ENCODE data around the gene ANO6.

Gene ANO6

DNA sequence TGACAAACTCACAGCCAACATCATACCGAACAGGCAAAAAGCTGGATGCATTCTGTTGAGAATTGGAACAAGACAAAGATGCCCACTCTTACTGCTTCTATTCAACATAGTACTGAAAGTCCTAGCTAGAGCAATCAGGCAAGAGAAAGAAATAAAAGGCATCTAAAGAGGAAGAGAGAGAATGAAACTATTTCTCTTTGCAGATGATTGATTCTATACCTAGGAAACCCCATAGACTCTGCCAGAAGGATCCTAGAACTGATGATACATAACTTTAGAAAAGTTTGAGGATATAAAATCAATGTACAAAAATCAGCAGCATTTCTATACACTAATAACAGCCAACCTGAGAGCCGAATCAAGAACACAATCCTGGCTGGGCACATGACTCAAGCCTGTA is 6.1 kb upstream of the ANO6 start:
- DNase-seq (ENCODE audit: low read depth in 2 of 2), result no peak

DNA sequence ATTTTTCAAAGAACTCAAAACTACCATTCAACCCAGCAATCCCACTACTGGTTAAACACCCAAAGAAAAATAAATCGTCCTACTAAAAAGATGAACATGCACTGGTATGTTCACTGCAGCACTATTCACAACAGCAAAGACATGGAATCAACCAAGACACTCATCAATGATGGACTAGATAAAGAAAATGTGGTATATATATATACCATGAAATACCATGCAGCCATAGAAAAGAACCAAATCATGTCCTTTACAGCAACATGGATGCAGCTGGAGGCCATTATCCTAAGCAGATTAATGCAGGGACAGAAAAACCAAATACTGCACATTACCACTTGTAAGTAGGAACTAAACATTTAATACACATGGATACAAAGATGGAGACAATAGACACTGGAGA is 3.8 kb upstream of the ANO6 start:
- DNase-seq (ENCODE audit: low read depth in 2 of 2), result no peak

DNA sequence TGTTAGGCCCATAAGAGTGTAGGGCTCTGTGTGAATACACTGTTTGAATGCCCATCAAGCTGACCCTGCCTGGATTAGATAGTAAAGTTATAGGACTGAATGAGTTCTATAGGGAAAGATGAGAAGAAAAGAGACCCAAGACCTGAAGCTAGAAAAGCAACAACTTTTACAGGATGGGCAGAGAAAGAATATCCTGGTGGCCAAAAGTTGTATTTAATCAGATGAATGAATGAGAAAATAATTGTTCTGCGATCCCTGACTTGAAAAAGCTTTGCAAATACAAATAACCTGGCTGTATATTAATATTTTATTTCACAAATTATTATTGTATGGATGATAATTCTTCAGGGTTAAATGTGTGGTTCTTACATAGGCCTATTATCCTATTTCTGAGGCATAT is 2.8 kb upstream of the ANO6 start:
- no peak for DNase-seq (ENCODE audit: low read depth in 2 of 2)

DNA sequence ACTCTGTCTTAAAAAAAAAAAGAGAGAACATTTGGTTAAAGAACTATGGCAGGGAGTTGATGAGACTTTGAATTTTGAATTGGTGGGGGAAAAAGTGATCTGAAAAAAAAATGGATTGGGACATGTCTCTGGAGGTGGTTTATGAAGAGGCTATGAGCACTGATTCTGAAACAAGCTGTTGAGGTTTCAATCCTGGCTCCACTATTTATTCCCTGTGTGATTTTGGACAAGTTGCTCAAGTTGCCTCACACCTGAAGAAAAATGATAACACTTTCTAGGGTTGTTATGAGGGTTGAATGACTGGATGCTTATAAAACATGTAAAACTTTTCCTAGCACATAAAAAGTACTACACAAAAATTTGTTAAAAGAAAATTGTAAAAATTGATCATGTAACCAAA is 1.8 kb upstream of the ANO6 start:
- no peak for DNase-seq (ENCODE audit: low read depth in 2 of 2)

DNA sequence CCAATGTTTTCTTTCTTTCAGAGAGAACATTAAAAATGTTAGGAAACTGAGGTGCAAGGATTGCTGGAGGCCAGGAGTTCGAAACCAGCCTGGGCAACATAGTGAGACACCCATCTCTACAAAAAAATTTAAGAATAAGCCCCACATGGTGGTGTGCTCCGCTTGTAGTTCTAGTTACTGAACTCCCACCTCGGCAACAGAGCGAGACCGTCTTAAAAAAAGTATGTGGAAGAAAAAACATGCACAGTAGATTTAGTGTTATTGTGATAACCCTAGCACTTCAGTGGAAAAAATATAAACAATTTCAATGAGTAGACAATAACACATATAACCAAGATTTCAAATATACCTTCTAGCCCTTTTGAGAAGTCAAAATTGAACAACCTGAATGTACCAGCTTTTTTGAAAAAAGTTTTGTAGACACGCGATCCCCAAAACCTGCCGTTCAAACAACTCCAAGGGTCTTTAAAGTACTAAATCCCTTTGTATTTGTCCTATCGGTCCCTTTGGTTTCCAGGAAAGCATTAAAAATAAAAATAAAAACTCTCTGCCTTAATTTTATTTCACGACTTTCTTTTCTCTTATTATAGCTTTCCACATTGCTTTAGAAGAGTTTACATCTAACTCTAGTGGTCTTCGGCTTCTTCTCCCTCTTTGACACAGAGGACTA is 1.0 kb upstream of the ANO6 start:
- no peak for DNase-seq (ENCODE audit: low read depth in 2 of 2)

DNA sequence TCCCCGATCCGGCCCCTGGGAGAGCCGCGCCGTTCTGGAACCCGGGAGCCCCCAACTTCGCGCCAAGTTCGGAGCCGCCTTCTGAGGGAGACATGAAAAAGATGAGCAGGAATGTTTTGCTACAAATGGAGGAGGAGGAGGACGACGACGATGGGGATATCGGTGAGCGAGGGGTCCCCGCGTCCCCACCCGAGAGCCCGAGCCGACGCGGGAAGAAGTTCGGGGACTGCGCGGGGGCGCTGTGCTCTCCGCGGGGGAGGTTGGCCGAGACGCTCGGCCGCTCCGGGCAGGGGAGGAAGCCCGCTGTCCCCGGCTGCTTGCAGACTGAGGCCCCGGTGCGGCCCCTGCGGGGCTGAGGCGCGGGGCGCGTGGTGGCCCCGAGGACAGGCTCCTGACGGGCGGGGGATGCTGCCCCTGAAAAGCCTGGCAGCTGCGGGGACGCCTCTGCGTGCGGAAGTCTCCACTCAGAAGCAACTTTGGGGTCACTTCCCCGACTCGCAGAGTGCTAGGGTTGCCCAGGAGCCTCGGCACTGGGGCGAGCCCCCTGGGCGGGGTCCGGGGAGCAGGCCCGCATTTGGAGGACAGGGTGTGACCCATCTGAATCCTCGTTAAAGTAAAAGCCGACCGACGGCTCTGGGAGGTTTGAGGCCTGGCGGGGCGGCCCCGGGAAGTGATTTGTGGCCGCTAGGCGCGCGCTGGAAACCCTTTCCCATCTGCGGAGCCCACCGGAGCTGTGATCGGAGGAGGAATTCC is 511 bp downstream of the ANO6 start:
- peak in 1 of 2 donors; percentile 28 for DNase-seq (ENCODE audit: low read depth in 2 of 2)

DNA sequence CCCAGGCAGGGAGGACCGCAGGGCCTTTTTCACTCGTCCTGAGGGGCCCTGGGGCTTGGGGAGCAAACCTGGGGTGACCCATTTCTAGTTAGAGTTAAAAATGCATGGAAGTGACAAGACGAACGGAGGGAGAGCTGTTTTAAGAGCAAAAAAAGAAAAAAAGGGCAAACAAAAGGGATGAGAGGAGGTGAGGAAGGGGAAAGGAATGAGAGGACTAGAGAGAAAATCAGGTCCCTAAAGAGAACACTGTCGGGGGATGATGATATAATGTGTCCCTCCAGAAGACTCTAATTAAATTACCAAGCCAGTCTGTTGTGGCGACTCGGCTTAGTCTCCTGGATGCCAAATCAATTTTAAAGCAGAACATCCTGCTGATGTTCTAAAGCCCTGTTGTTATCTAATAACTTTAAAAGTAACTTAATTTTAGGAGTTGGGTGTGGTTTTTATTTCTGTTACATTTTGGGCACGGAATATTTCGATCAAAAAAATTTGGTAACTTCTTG is 1.1 kb downstream of the ANO6 start:
- DNase-seq (ENCODE audit: low read depth in 2 of 2), result no peak

DNA sequence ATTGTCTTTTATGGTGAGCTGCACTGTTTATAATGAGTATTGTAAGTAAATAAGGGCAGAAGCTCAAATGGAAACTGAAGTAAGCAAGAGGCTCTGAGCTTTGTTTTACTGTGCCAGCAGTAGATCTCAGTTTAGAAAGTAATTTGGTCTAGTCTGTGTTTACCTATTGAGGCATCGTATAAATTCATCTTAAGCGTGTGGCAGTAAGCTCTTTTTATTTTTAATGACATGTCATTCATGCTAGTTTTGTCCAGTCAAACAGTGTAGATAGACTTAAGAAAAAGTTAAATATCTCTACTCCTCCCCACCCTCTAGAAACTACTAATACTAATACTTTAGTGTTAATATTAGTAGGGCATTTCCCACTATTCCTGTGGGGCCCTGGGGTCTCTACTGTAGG is 2.0 kb downstream of the ANO6 start:
- no peak for DNase-seq (ENCODE audit: low read depth in 2 of 2)

DNA sequence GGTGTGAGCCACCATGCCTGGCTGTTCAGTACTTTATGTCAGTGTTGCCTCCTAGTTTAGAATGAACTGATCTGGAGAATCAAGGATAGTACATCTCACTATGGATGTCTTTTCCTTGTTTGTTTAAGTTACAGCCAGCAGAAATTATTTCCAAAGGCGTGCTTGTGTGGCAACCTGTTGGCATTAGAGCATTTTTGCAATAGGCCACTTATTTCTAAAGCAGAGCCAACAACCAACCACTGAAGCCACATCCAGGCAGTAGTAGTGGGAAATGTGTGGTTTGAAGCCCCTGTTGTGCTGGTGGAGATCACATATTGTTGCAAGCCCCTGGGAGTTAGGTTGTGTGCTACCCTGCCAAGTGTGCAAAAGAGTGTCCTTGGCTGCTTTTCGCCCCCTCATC is 3.7 kb downstream of the ANO6 start:
- no peak for DNase-seq (ENCODE audit: low read depth in 2 of 2)

DNA sequence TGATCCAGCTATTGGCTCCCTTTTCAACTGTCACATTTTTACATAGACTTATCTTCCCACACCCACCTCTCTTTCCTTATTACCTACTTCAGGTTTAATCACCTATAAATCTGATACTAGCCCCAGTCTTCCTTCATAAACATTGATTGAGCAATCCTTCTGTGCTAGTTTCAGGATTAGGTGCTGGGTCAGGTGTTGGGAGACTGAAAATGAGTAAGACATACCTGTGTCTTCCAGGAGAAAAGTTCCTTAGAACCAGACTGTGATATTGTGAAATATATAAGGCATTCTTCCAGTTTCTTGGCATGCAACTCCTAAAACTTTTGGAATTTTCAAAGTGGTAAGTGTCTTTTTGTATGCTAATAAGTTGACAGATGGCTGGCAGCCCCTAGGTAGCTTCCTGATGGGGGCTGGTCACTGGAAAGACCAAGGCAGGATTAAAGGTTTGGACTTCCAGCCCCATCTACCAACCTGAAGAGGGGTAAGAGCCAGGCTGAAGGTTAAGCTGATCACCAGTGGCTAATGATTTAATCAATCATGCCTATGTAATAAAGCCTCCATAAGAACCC is 4.6 kb downstream of the ANO6 start:
- DNase-seq (ENCODE audit: low read depth in 2 of 2), result no peak

DNA sequence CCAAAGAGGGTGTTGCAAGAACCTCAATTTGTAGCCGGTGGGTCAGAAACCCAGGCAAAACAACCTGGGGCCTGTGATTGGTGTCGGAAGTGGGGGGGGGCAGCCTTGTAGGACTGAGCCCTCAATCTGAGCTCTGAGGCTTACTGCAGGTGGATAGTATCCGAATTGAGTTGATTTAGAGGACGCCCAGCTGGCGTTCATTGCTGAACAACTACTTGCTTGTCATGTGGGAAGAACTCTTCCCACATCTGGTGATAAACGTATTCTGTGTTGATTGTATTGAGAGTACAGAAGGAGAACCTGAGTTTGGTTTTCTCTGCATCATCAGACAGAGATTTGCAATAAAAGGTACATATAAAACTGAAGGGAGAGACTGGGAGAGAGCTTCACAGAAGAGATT is 5.1 kb downstream of the ANO6 start:
- DNase-seq (ENCODE audit: low read depth in 2 of 2), result no peak

DNA sequence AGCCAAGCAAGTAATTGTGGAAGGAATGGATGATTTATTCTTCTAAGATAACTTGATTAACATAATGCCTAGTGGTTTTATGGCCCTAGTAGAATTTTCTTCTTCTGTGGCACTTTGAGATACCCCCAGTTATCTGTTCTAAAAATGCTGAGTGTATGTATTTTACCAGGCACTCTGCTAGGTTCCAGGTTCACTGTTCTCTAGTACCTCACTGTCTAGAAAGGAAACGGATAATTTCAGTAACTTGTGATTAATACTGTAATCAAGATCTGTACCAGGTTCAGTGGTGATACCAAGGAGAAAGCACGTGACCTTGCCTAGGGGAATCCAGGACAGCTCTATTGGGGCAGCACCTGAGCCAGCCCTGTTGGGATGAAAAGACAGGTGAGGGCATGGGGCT is 8.0 kb downstream of the ANO6 start:
- no peak for DNase-seq (ENCODE audit: low read depth in 2 of 2)

DNA sequence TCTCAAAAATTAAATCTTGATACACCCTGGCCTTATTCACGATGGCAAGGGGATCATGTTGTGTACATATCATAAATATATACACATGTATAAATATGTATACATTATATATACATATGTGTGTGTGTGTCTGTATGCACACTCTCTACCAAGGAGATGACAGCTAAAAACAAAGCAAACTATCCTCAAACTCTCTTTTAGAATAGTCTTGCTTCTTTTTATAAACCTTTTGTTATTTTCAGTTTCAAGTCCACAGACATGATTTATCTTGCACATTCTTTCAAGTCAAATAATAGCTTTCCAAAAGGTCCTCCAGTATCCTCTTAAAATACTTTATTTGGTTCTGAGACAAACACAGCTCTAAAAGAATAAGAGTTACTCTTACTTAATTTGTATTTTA is 8.4 kb downstream of the ANO6 start:
- no peak for DNase-seq (ENCODE audit: low read depth in 2 of 2)

DNA sequence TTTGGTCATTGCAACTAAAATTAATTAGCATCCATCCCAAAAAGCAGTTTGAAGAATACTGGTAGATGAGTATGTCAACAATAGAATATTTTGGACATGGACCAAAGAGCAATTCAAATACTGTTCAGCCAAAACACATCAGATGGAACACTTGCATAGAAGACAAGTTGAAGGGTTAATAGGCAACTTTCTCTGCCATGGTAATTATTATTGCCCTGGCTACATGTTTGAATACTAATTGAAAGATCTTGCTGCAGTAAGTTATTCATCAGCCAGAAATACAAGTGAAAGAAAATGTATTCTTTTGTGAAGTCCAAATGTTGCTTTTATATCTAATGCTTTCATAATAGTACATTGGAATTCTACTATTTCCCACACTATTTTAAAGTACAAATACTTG is 10.1 kb downstream of the ANO6 start:
- no peak for DNase-seq (ENCODE audit: low read depth in 2 of 2)

DNA sequence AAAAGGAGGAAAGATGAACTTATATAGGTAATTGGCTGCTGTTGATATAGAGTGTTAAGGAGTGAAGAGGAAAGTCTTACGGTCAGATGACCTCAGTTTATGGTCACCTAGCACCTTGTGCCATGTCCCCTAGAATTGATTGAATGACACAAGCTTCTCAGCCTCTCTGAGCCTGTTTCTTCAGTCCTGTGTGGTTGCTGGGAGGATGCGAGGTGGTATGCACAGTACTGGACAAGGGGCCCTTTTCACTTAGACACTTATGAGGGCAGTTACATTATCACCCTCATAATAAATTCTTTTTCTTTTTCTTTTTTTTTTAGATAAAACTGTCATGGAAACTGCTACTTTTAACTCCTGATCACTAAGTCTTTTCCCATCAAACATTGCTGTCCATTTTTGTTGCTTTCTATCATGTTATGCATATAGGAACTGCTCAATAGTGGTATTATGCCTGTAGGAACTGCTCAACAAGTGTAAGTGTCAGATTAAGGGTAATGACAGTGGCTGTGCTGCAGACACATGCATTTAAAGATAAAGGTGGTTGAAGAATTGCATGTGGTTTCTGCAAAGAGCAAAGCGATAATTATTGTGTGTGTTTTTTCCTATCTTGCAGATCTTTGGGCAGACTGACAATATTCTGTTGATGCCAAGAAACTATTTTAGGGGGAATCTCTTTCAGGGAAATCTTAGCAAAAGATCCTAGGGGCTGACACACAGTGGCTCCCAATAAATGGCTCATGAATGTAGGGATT is 11.6 kb downstream of the ANO6 start:
- no peak for DNase-seq (ENCODE audit: low read depth in 2 of 2)

DNA sequence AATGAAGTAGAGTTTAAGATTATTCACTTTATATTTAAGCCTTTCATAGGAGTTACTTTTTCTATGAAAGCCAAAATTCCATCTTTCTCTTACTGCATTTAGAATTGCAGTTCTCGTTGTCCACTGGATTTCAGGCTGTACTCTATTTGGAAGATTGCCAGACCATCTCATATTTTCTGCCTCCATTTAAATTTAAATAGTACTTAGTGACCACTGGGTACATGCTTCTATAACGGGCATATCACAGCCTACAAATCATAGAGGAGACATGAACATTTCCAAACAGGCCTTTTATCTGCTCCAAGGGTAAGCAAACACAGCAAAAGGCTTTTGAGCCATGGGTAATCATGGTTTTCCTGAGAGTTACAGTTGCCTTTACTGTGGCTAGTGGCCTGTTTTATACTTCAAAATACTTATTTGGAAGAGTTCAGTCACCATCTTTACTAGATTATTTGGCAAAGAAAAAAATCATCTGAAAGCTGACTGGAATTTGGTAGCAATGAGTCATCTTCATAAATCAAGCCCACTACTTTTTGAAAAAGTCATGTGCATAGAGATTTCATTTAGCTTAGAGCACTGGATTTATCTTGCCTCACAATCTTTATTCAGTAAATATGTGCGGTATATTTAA is 15.7 kb downstream of the ANO6 start:
- DNase-seq (ENCODE audit: low read depth in 2 of 2), result no peak

DNA sequence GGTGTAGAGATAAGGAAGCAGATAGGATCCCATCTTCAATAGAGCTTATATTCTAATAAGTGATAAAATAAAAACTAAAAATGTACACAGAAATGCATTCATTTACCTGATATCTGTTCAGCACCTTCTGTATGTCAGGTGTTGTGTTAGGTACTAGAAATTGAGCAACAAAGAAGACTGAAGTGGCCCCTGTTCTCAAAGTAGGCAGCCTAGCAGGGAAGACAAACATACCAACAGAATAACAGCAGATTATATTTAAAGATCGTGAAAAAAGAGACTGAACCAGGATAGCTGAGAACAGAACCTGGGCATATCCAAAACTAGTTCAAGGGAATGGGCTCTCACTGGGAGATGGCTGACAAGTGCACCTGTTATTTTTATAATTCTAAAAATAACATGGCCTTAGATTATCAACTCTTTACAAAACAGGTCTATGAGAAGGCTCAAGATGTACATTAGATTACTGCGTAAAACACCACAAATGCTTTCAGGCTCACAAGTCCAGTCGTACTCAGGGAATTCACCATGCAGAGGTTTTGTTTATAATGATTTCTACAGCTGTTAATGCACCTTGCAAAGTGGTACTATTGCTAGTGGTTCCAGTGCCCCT is 16.4 kb downstream of the ANO6 start:
- no peak for DNase-seq (ENCODE audit: low read depth in 2 of 2)

DNA sequence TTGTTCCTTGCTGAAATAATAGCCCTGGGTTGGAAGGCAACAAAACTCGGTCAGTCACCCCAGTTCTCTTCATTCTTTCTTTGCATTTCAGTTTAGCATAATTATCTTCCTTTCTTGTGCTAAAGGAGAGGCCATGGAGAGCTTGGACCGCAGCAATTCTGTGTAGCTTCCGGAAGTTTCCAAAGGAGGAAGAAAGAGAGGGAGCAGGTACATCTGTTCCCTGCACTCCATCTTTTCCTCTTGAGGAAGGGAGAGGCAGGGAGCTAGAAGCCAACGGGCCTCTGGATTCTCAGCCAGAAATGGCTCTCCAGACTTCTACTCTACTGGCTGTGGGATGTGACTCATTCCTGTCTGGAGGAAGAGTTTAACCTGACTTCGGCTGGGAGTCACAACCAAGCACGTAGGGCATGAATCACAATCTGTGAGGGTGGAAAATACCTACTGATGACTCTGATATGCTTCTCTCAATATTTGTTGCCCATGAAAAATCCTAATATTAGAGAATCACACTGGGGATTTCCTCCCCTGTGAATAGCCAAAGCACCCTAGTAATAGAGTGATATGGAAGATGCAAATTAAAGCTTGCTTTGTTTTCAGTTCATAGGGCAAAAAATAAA is 17.0 kb downstream of the ANO6 start:
- peak; percentile 13 to 21 for DNase-seq (ENCODE audit: low read depth in 2 of 2)

DNA sequence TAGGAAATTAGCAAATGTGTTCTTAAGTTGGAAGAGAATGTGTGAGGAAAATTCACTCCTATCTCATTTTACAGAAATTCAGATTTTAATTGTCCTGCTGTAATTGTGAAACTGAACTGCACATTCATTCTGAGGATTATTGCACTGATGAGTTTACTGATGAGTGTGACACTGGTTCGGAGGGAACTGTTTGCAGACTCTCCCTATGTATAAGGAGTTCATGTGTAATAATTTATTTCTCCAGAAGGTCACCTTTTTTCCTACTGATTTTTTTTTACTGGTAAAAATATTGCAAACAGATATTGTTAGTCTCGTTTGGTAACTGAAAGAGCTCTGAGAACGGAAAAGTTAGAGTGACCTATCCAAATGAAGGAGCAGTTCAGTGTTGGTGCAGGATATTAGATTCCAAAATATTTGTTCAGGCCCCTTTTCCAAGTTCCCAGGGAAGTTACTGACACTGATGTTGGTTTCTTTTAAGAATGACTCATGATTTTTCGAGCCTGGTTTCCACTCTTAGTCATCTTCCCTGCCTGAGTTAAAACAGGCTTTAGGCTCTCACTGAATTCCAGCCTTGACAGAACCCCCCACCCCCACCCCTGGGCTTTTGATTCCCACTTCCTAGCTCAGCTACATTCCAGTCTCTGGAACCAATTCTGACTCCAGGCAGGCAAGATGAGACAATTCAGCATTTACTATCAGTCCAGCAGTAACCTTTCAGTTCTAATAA is 18.4 kb downstream of the ANO6 start:
- no peak for DNase-seq (ENCODE audit: low read depth in 2 of 2)
